ENCODE data around the gene KDM6A.

- TF ChIP-seq CTCF (IDR thresholded peaks at IDR 0.05) (no peak), POLR2A (IDR thresholded peaks at IDR 0.05) (no peak), POLR2AphosphoS5 (IDR thresholded peaks at IDR 0.05) (no peak), EP300 (IDR thresholded peaks at IDR 0.05) (no peak)
Observed at GRCh38 chrX:44967221-44967620, 94.2 kb downstream of the KDM6A start.

Data from upper lobe of left lung (tissue), 4 donors.